ENCODE measurements around the gene ABCA10. TPM values are rescaled to one million over a fixed set of nuclear protein-coding genes. Genes with fewer than 3 reads are reported as not detected.

ABCA10 gene
- total and polyA plus RNA-seq, 2 of the 8 experiments (the other 6 are each of a cell fraction or from before 2014, with no cell fraction given) = not detected

- TF ChIP-seq HDAC2 (IDR thresholded peaks at IDR 0.05; ENCODE audit: borderline replicate concordance in 1 of 2, low read depth in 2 of 2, low read length in 2 of 2) (no peak), SRF (IDR thresholded peaks at IDR 0.05; ENCODE audit: low read depth, low read length) (no peak), TEAD4 (IDR thresholded peaks at IDR 0.05; ENCODE audit: low read depth, low read length) (no peak), ATF3 (IDR thresholded peaks at IDR 0.05; ENCODE audit: insufficient read depth, low read depth, low read length) (no peak), RNF2 (IDR thresholded peaks at IDR 0.05; ENCODE audit: borderline replicate concordance, low read depth, low read length, missing control alignments, poor library complexity, severe bottlenecking) (no peak), FOSL1 (IDR thresholded peaks at IDR 0.05; ENCODE audit: insufficient read depth, low read depth, low read length) (no peak), CBX5 (IDR thresholded peaks at IDR 0.05; ENCODE audit: low read depth, low read length) (no peak)
- TF ChIP-seq, protein P1, sequence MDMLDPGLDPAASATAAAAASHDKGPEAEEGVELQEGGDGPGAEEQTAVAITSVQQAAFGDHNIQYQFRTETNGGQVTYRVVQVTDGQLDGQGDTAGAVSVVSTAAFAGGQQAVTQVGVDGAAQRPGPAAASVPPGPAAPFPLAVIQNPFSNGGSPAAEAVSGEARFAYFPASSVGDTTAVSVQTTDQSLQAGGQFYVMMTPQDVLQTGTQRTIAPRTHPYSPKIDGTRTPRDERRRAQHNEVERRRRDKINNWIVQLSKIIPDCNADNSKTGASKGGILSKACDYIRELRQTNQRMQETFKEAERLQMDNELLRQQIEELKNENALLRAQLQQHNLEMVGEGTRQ (IDR thresholded peaks at IDR 0.05; ENCODE audit: low read length) = no peak
Observed at GRCh38 chr17:69143683-69144231, 84.9 kb downstream of the ABCA10 start (continued).
